OCI-LY7 (cell line): ENCODE results near the gene SMO. TPM values are rescaled to one million over a fixed set of nuclear protein-coding genes. Genes with fewer than 3 reads are reported as not detected.

Experiments used
- BruUV-seq: library from RNA; stranded (reverse); fragments of 400-500 nt; replicated peaks from 2 replicates; lab custom pipeline; 2021; lab: Mats Ljungman, UMichigan
- CTCF ChIA-PET: fragments of 300-600 bp; sonication (Branson Sonifier 250); formaldehyde crosslinking; loops from one replicate; lab custom pipeline; 2022; ENCODE audit warnings: antibody characterized with exemption; ENCODE audit not compliant: unreplicated experiment; lab: Charles Lee
- POLR2A ChIA-PET: fragments of 300-600 bp; sonication (Branson Sonifier 250); formaldehyde crosslinking; loops from one replicate; lab custom pipeline; 2022; ENCODE audit warnings: antibody characterized with exemption; lab: Charles Lee
- DNase-seq: peaks from one replicate; pipeline ENCODE4 v3.0.0-alpha.2; 2015; ENCODE audit warnings: low spot score
- H2AFZ ChIP-seq: fragments of 200-600 bp; sonication (generic), shearing (Covaris generic); 2 replicates; pipeline ENCODE4 v1.6.1; 2014; ENCODE audit warnings: mild to moderate bottlenecking, antibody characterized with exemption, low read length, moderate library complexity
- H3K27ac ChIP-seq: fragments of 200-600 bp; sonication (generic); 2 replicates; pipeline ENCODE4 v1.5.1; 2014; ENCODE audit warnings: mixed run types, low read depth, mild to moderate bottlenecking, moderate library complexity, low read length, inconsistent platforms; ENCODE audit not compliant: poor library complexity, severe bottlenecking
- H3K36me3 ChIP-seq: fragments of 200-600 bp; sonication (generic); 2 replicates; pipeline ENCODE4 v1.6.1; 2014; ENCODE audit warnings: mild to moderate bottlenecking, antibody characterized with exemption, low read length, moderate library complexity, mixed read lengths; ENCODE audit not compliant: insufficient read depth
- H3K4me1 ChIP-seq: fragments of 200-600 bp; sonication (generic); 2 replicates; pipeline ENCODE4 v1.5.1; 2014; ENCODE audit warnings: mild to moderate bottlenecking, low read length; ENCODE audit not compliant: insufficient read depth, poor library complexity, severe bottlenecking
- H3K4me2 ChIP-seq: fragments of 200-600 bp; sonication (generic); 2 replicates; pipeline ENCODE4 v1.6.1; 2014; ENCODE audit warnings: mild to moderate bottlenecking, low read length
- H3K4me3 ChIP-seq: fragments of 200-600 bp; sonication (generic); 2 replicates; pipeline ENCODE4 v1.5.1; 2014; ENCODE audit warnings: mild to moderate bottlenecking, low read depth, low read length; ENCODE audit not compliant: poor library complexity, severe bottlenecking
- H3K79me2 ChIP-seq: fragments of 200-600 bp; sonication (generic); 2 replicates; pipeline ENCODE4 v1.6.1; 2016; ENCODE audit warnings: low read depth, mild to moderate bottlenecking, low read length, moderate library complexity, mixed read lengths; ENCODE audit not compliant: insufficient read depth
- H3K9me2 ChIP-seq: fragments of 200-600 bp; sonication (generic); 2 replicates; pipeline ENCODE4 v1.6.1; 2016; ENCODE audit warnings: mild to moderate bottlenecking, low read length, mixed read lengths; ENCODE audit not compliant: insufficient read depth
- H3K9me3 ChIP-seq: fragments of 200-600 bp; sonication (generic); 2 replicates; pipeline ENCODE4 v1.6.1; 2014; ENCODE audit warnings: mild to moderate bottlenecking, mixed run types, low read length, mixed read lengths
- H4K20me1 ChIP-seq: fragments of 200-600 bp; sonication (generic); 2 replicates; pipeline ENCODE4 v1.6.1; 2014; ENCODE audit warnings: mild to moderate bottlenecking, antibody characterized with exemption, low read length, moderate library complexity, mixed read lengths; ENCODE audit not compliant: insufficient read depth
- CTCF ChIP-seq: fragments of 200-600 bp; sonication (generic); conservative IDR thresholded peaks from 2 replicates; pipeline ENCODE4 v1.5.1; 2014; ENCODE audit warnings: mild to moderate bottlenecking, antibody characterized with exemption, low read length, moderate library complexity, mixed read lengths
- EZH2phosphoT487 ChIP-seq: fragments of 200-600 bp; sonication (generic); IDR thresholded peaks from 2 replicates; pipeline ENCODE4 v1.6.1; 2018; ENCODE audit warnings: low read depth, borderline replicate concordance, mild to moderate bottlenecking, mixed run types, antibody characterized with exemption, low read length, moderate library complexity, mixed read lengths
- intact Hi-C: fragments of 100-400 bp; cut with micrococcal nuclease; formaldehyde crosslinking; loops from one replicate; pipeline ENCODE4 v1.10.0; 2022; ENCODE audit not compliant: unreplicated experiment
- total RNA-seq, 2 experiments: library from RNA; depleted of rRNA in 1 of 2; stranded (reverse); fragments of >200 nt in 1 of 2; shearing (Covaris generic) in 1 of 2; gene quantifications; 2 replicates each; pipeline ENCODE4 v1.2.3, GENCODE V29; 2014 to 2022

Gene SMO
- total RNA-seq, 2 experiments from 2014 or later = 0.17 to 0.25 TPM

- Histone ChIP-seq H3K79me2 (peaks cover 4% of the 10 kb centered on the region; the same call in 1 of the 2 replicates), H3K9me2 (no peaks in the 10 kb centered on the region), H3K4me2 (peak overlapping the region; percentile 93), H3K4me3 (peak overlapping the region; percentile 76), H3K36me3 (peaks cover 8% of the 10 kb centered on the region; the same call in 1 of the 2 replicates), H3K4me1 (peaks cover 38% of the 10 kb centered on the region), H2AFZ (peak overlapping the region; percentile 73), H3K27ac (peak overlapping the region; percentile 60), H3K9me3 (no peaks in the 10 kb centered on the region), H4K20me1 (no peaks in the 10 kb centered on the region)
- POLR2A ChIA-PET = interaction anchor here (0.6 to 2.6 kb wide), 5 partner anchors 9 to 17 kb away, joined by 3 to 12 read pairs (median 4); no protein-coding TSS in a partner anchor
- BruUV-seq = TSS peak; percentile 39
- TF ChIP-seq EZH2phosphoT487 = no peak
- TF ChIP-seq CTCF = no peak; the same call in 1 of the 2 replicates
- CTCF ChIA-PET = interaction anchor here (0.5 to 2.1 kb wide), 4 partner anchors 9 to 254 kb away, joined by 3 to 9 read pairs (median 7); no protein-coding TSS in a partner anchor
- peak; percentile 70 for DNase-seq
- intact Hi-C loops = loop anchor here (2.0 kb wide), 1 partner anchor 22 kb away; no protein-coding TSS in a partner anchor
Observed at GRCh38 chr7:129146237-129146979, 42.0 kb upstream of the SMO start.

- CTCF ChIA-PET = no interaction called here
- Histone ChIP-seq H3K27ac (no peak overlapping the region), H3K9me3 (no peaks in the 10 kb centered on the region), H3K4me1 (peaks cover 38% of the 10 kb centered on the region), H3K4me2 (peak overlapping the region; percentile 93), H4K20me1 (no peaks in the 10 kb centered on the region), H3K4me3 (peak overlapping the region; percentile 76), H3K79me2 (peaks cover 4% of the 10 kb centered on the region; the same call in 1 of the 2 replicates), H3K36me3 (peaks cover 8% of the 10 kb centered on the region; the same call in 1 of the 2 replicates), H3K9me2 (no peaks in the 10 kb centered on the region), H2AFZ (no peak overlapping the region)
- TF ChIP-seq EZH2phosphoT487 = no peak
- TF ChIP-seq CTCF = no peak
- intact Hi-C loops = loop anchor here (2.0 kb wide), 1 partner anchor 21 kb away; no protein-coding TSS in a partner anchor
- POLR2A ChIA-PET = interaction anchor here (1.4 to 2.6 kb wide), 3 partner anchors 9 to 16 kb away, joined by 4 to 12 read pairs (median 6); no protein-coding TSS in a partner anchor
- DNase-seq = no peak
- no TSS peak for BruUV-seq
Observed at GRCh38 chr7:129147731-129148130, 40.7 kb upstream of the SMO start.
